A673 (cell line): ENCODE measurements around the gene BST2. TPM values are rescaled to one million over a fixed set of nuclear protein-coding genes. Genes with fewer than 3 reads are reported as not detected.

ENCODE experiments used
- BruUV-seq: library from RNA; stranded (reverse); fragments of 400-500 nt; replicated peaks from 2 replicates; lab custom pipeline; 2021; lab: Mats Ljungman, UMichigan
- CTCF ChIA-PET: fragments of 300-600 bp; sonication (Branson Sonifier 250); formaldehyde crosslinking; loops from one replicate; lab custom pipeline; 2022; ENCODE audit warnings: antibody characterized with exemption; lab: Charles Lee
- POLR2A ChIA-PET: fragments of 300-600 bp; sonication (Branson Sonifier 250); formaldehyde crosslinking; loops from one replicate; lab custom pipeline; 2022; ENCODE audit warnings: antibody characterized with exemption; ENCODE audit not compliant: low non-redundant PET; lab: Charles Lee
- DNase-seq: peaks from one replicate; pipeline ENCODE4 v3.0.0-alpha.2; 2015; ENCODE audit warnings: low spot score
- H3K27ac ChIP-seq: fragments of 200-600 bp; sonication (generic); 2 replicates; pipeline ENCODE4 v1.5.1; 2016; ENCODE audit warnings: mixed run types, low read depth, mild to moderate bottlenecking, mixed read lengths, antibody characterized with exemption, low read length; ENCODE audit not compliant: poor library complexity, severe bottlenecking
- H3K27me3 ChIP-seq: fragments of 200-600 bp; sonication (generic); replicated peaks from 2 replicates; pipeline ENCODE4 v1.6.1; 2017; ENCODE audit warnings: mixed run types, low read depth, mild to moderate bottlenecking, mixed read lengths, antibody characterized with exemption, low read length; ENCODE audit not compliant: insufficient read depth, poor library complexity
- H3K36me3 ChIP-seq: fragments of 200-600 bp; sonication (generic); 2 replicates; pipeline ENCODE4 v1.6.1; 2016; ENCODE audit warnings: mixed run types, mild to moderate bottlenecking, mixed read lengths, antibody characterized with exemption, low read length; ENCODE audit not compliant: insufficient read depth, poor library complexity, severe bottlenecking
- H3K4me1 ChIP-seq: fragments of 200-600 bp; sonication (generic); 2 replicates; pipeline ENCODE4 v1.6.1; 2017; ENCODE audit warnings: mixed run types, mild to moderate bottlenecking, mixed read lengths, antibody characterized with exemption, low read length; ENCODE audit not compliant: insufficient read depth, poor library complexity, severe bottlenecking
- H3K4me3 ChIP-seq: fragments of 200-600 bp; sonication (generic); 2 replicates; pipeline ENCODE4 v1.5.1; 2016; ENCODE audit warnings: low read depth, mixed run types, mild to moderate bottlenecking, mixed read lengths, low read length; ENCODE audit not compliant: poor library complexity, severe bottlenecking
- H3K9me3 ChIP-seq: fragments of 200-600 bp; sonication (generic); 2 replicates; pipeline ENCODE4 v1.6.1; 2016; ENCODE audit warnings: mixed run types, low read depth, mild to moderate bottlenecking, mixed read lengths, antibody characterized with exemption, low read length; ENCODE audit not compliant: poor library complexity, severe bottlenecking
- EZH2 ChIP-seq: fragments of 200-600 bp; sonication (generic); IDR thresholded peaks from 2 replicates; pipeline ENCODE4 v1.6.1; 2017; ENCODE audit warnings: borderline replicate concordance, low read depth, mild to moderate bottlenecking, mixed read lengths, antibody characterized with exemption, low read length; ENCODE audit not compliant: poor library complexity, severe bottlenecking
- intact Hi-C: fragments of 100-400 bp; cut with micrococcal nuclease; formaldehyde crosslinking; loops from one replicate; pipeline ENCODE4 v1.10.0; 2022; ENCODE audit not compliant: unreplicated experiment
- total RNA-seq: library from RNA; stranded (reverse); gene quantifications from 2 replicates; pipeline ENCODE4 v1.2.3, GENCODE V29; 2021
- TF ChIP-seq, protein P1 (sequence below): fragments of 300-800, 200-600 bp; sonication (generic); conservative IDR thresholded peaks from 2 replicates; pipeline ENCODE4 v1.5.1; 2017; ENCODE audit warnings: low read depth, mild to moderate bottlenecking, antibody characterized with exemption, low read length, moderate library complexity, mixed read lengths

BST2 gene
- total RNA-seq, 1 experiment from 2014 or later = 1.3 TPM

DNA sequence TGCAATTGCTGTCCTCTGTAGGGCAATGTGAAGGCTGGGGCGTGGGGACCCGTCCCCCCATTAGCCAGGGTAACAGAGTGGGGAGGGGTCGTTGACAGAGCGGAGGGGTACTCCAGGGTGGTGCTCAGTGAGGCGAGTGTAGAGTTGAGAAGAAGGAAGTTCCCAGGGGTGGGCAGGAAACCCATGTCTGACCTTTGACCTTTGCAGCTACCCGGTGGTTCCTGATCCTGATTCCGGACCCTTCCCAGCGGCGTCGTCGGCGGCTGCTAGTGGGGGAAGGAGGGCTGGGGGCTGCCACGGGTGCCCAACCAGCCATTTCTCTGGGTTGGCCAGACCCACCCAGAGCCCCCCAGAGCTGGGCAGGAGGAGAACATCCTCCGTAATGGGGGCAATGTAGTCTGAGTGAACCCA lies 26.2 kb downstream of the BST2 start:
- H3K4me3 ChIP-seq = no peak overlapping the region
- no peaks in the 10 kb centered on the region for H3K4me1 ChIP-seq
- ChIA-PET POLR2A (no interaction called here), CTCF (no interaction called here)
- no TSS peak for BruUV-seq
- no peaks in the 10 kb centered on the region for H3K27me3 ChIP-seq
- H3K9me3 ChIP-seq = no peaks in the 10 kb centered on the region
- H3K36me3 ChIP-seq = no peaks in the 10 kb centered on the region
- no peak overlapping the region for H3K27ac ChIP-seq
- TF ChIP-seq, protein P1, sequence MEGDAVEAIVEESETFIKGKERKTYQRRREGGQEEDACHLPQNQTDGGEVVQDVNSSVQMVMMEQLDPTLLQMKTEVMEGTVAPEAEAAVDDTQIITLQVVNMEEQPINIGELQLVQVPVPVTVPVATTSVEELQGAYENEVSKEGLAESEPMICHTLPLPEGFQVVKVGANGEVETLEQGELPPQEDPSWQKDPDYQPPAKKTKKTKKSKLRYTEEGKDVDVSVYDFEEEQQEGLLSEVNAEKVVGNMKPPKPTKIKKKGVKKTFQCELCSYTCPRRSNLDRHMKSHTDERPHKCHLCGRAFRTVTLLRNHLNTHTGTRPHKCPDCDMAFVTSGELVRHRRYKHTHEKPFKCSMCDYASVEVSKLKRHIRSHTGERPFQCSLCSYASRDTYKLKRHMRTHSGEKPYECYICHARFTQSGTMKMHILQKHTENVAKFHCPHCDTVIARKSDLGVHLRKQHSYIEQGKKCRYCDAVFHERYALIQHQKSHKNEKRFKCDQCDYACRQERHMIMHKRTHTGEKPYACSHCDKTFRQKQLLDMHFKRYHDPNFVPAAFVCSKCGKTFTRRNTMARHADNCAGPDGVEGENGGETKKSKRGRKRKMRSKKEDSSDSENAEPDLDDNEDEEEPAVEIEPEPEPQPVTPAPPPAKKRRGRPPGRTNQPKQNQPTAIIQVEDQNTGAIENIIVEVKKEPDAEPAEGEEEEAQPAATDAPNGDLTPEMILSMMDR = no peak
- no peak for TF ChIP-seq EZH2
- intact Hi-C loops = no loop called here
- DNase-seq = no peak

DNA sequence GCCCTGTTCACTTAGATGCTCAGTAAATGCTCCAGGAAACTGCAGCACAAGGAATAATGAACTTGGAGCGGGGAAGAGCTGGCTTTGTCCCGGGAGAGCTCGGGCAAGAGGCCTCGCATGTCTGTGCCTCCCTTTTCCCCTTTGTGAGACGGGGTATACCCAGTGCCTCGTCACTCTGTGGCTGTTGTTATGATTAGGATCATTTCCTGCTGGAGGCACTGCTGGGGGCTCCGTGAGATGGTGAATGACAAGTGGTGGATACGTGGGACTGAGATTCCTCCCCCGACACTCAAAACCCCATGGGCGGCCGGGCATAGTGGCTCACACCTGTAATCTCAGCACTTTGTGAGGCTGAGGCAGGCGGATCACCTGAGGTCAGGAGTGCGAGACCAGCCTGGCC lies 27.2 kb downstream of the BST2 start:
- Histone ChIP-seq H3K4me3 (no peak overlapping the region), H3K9me3 (no peaks in the 10 kb centered on the region), H3K27me3 (no peaks in the 10 kb centered on the region), H3K4me1 (no peaks in the 10 kb centered on the region), H3K36me3 (no peaks in the 10 kb centered on the region), H3K27ac (no peak overlapping the region)
- DNase-seq = no peak
- intact Hi-C loops = no loop called here
- ChIA-PET CTCF (interaction anchor here (0.6 kb wide), 1 partner anchor 8 kb away, joined by 3 read pairs; no protein-coding TSS in a partner anchor), POLR2A (no interaction called here)
- TF ChIP-seq, protein P1 = no peak
- TF ChIP-seq EZH2 = no peak
- no TSS peak for BruUV-seq

DNA sequence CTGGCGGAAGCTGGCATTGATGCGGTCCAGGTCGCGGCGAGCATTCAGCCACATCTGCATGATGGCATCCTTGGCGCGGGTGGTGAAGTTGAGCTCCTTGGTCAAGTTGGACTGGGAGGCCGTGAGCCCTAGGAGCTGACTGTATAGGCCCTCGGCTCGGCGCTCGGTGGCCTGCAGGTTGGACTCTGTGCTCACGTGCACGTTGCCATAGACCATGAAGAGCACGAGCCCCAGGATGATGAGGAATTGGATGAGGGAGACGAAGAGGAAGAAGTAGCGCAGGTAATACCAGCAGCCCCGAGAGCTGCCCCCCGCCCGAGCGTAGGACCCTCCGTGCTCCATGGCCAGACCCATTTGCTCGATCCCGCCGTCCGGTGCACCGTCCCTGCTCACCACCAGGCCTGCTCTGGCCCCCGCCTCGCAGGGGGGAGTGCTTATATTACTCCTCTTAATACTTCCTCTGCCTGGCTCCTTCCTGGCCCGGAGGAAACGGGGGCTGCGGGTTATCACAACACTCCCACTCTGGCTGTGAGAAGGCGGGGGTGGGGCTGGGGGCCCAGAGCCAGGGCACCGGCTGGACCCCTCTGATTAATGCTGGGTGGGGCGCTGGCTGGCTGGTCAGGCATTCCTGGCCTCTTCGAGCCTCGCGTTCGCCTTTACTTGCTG lies 28.4 kb downstream of the BST2 start, which contains the start of gene PLVAP:
Gene PLVAP, minus strand, starts transcription at position 408 of the 666 bp plus-strand sequence. Its CDS starts 54 bp downstream, at position 354.
- CTCF ChIA-PET = interaction anchor here (0.6 kb wide), 1 partner anchor 117 kb away, joined by 3 read pairs; no protein-coding TSS in a partner anchor
- H3K4me3 ChIP-seq = no peak within 1 kb of the TSS

More for the DNA sequence above, 28.4 kb downstream of the BST2 start, which contains the start of gene PLVAP:
- Histone ChIP-seq H3K4me1 (no peaks in the 10 kb centered on the region), H3K9me3 (no peaks in the 10 kb centered on the region), H3K27ac (no peak within 1 kb of the TSS), H3K36me3 (no peaks in the 10 kb centered on the region), H3K27me3 (no peaks in the 10 kb centered on the region)
- DNase-seq = no peak
- POLR2A ChIA-PET = no interaction called here
- intact Hi-C loops = no loop called here
- no TSS peak for BruUV-seq
- TF ChIP-seq, protein P1 = no peak
- TF ChIP-seq EZH2 = no peak
